Activated CD4-positive, CD25-positive, alpha-beta regulatory T cell treated with anti-CD3 and anti-CD28 coated beads, Interleukin-2, amount 50 U/mL, for 16 hours (primary cell): Measurements from ENCODE around the gene VAMP8.
"Not testable (repeated sequence)": the region's sequence is repeated elsewhere in the genome, so short reads cannot be mapped to it uniquely, and the experiment has no call there.

Experiments
- DNase-seq: peaks from one replicate; pipeline ENCODE4 v3.0.0-alpha.2; 2020; ENCODE audit warnings: low read depth, low spot score

The VAMP8 gene

GRCh38 chr2:85577386-85578242, at the start of gene VAMP8:
Gene VAMP8 (plus strand): TSS chr2:85577586. CDS start chr2:85577647, 61 bp downstream.
- peak; percentile 28 for DNase-seq

GRCh38 chr2:85527787-85528186, 49.6 kb upstream of the VAMP8 start:
- DNase-seq = no peak

- no peak for DNase-seq
Measured at GRCh38 chr2:85528355-85528754, 49.0 kb upstream of the VAMP8 start.

- DNase-seq = no peak
Measured at GRCh38 chr2:85529809-85530208, 47.6 kb upstream of the VAMP8 start.

- DNase-seq = no peak
Measured at GRCh38 chr2:85531589-85531988, 45.8 kb upstream of the VAMP8 start.

GRCh38 chr2:85534099-85534498, 43.3 kb upstream of the VAMP8 start:
- no peak for DNase-seq

- no peak for DNase-seq
Measured at GRCh38 chr2:85534881-85535280, 42.5 kb upstream of the VAMP8 start.

GRCh38 chr2:85536479-85536878, 40.9 kb upstream of the VAMP8 start:
- DNase-seq = no peak

- DNase-seq = no peak
Measured at GRCh38 chr2:85537600-85538506, 39.5 kb upstream of the VAMP8 start.

- peak; percentile 78 for DNase-seq
Measured at GRCh38 chr2:85538507-85539360, 38.7 kb upstream of the VAMP8 start, which contains the start of gene MAT2A. Gene MAT2A (plus strand): TSS chr2:85539168. CDS start chr2:85539288, 120 bp downstream.

GRCh38 chr2:85539361-85540132, 37.8 kb upstream of the VAMP8 start:
- DNase-seq = peak; percentile 61

GRCh38 chr2:85540133-85540648, 37.2 kb upstream of the VAMP8 start:
- DNase-seq = no peak

GRCh38 chr2:85541262-85541661, 36.1 kb upstream of the VAMP8 start:
- no peak for DNase-seq

GRCh38 chr2:85541753-85542457, 35.5 kb upstream of the VAMP8 start:
- DNase-seq = no peak

GRCh38 chr2:85542777-85543176, 34.6 kb upstream of the VAMP8 start:
- no peak for DNase-seq

GRCh38 chr2:85544254-85544691, 33.1 kb upstream of the VAMP8 start:
- not testable (repeated sequence) for DNase-seq

- DNase-seq = not testable (repeated sequence)
Measured at GRCh38 chr2:85544915-85545779, 32.2 kb upstream of the VAMP8 start.

- no peak for DNase-seq
Measured at GRCh38 chr2:85545780-85546240, 31.6 kb upstream of the VAMP8 start.
